NCI-H2227 treated with DMSO at 0.1 percent for 48 hours (cell line): ENCODE measurements around the gene PGAM2.

Experiments
- DNase-seq: peaks from one replicate; lab custom pipeline; 2025; lab: John Stamatoyannopoulos, UW

Gene PGAM2

GRCh38 chr7:44082541-44083207 lies 17.3 kb upstream of the PGAM2 start:
- peak; percentile 94 for DNase-seq

- DNase-seq = no peak
These were observed 15.9 kb upstream of the PGAM2 start for GRCh38 chr7:44081266-44081748.

- DNase-seq = no peak
These were observed 15.4 kb upstream of the PGAM2 start for GRCh38 chr7:44080686-44081265.

GRCh38 chr7:44080118-44080517 lies 14.8 kb upstream of the PGAM2 start:
- no peak for DNase-seq

- no peak for DNase-seq
These were observed 14.1 kb upstream of the PGAM2 start for GRCh38 chr7:44079331-44080021.

GRCh38 chr7:44078521-44078920 lies 13.2 kb upstream of the PGAM2 start:
- no peak for DNase-seq

- DNase-seq = no peak
These were observed 12.3 kb upstream of the PGAM2 start for GRCh38 chr7:44077681-44078091.

- no peak for DNase-seq
These were observed 11.7 kb upstream of the PGAM2 start for GRCh38 chr7:44077061-44077460.

GRCh38 chr7:44076101-44076895 lies 10.9 kb upstream of the PGAM2 start:
- no peak for DNase-seq

GRCh38 chr7:44075296-44076075 lies 10.1 kb upstream of the PGAM2 start:
- DNase-seq = no peak

GRCh38 chr7:44074349-44074695 lies 9.0 kb upstream of the PGAM2 start:
- no peak for DNase-seq

GRCh38 chr7:44073664-44074348 lies 8.4 kb upstream of the PGAM2 start:
- DNase-seq = no peak

- DNase-seq = no peak
These were observed 7.2 kb upstream of the PGAM2 start for GRCh38 chr7:44072364-44073231.

GRCh38 chr7:44071726-44072363 lies 6.5 kb upstream of the PGAM2 start:
- no peak for DNase-seq

GRCh38 chr7:44068054-44068453 lies 2.7 kb upstream of the PGAM2 start:
- peak; percentile 10 for DNase-seq

GRCh38 chr7:44067064-44067951 lies 1.9 kb upstream of the PGAM2 start:
- no peak for DNase-seq

GRCh38 chr7:44066494-44067063 lies 1.2 kb upstream of the PGAM2 start:
- DNase-seq = no peak

GRCh38 chr7:44066111-44066460 lies 719 bp upstream of the PGAM2 start:
- no peak for DNase-seq
